MM.1S (cell line): ENCODE measurements around the gene CATSPERB.

Experiments used
- EZH2phosphoT487 ChIP-seq: fragments of 300-600 bp; sonication (generic); IDR thresholded peaks from 2 replicates; pipeline ENCODE4 v1.6.1; 2018; ENCODE audit warnings: antibody characterized with exemption, low read length
- TF ChIP-seq, protein P1 (sequence below): fragments of 300-600 bp; sonication (generic); IDR thresholded peaks from 2 replicates; pipeline ENCODE4 v1.5.1; 2016; ENCODE audit warnings: antibody characterized with exemption, low read length, mixed read lengths

GRCh38 chr14:91575469-91576208 is 156.2 kb downstream of the CATSPERB start:
- TF ChIP-seq, protein P1, sequence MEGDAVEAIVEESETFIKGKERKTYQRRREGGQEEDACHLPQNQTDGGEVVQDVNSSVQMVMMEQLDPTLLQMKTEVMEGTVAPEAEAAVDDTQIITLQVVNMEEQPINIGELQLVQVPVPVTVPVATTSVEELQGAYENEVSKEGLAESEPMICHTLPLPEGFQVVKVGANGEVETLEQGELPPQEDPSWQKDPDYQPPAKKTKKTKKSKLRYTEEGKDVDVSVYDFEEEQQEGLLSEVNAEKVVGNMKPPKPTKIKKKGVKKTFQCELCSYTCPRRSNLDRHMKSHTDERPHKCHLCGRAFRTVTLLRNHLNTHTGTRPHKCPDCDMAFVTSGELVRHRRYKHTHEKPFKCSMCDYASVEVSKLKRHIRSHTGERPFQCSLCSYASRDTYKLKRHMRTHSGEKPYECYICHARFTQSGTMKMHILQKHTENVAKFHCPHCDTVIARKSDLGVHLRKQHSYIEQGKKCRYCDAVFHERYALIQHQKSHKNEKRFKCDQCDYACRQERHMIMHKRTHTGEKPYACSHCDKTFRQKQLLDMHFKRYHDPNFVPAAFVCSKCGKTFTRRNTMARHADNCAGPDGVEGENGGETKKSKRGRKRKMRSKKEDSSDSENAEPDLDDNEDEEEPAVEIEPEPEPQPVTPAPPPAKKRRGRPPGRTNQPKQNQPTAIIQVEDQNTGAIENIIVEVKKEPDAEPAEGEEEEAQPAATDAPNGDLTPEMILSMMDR = no peak
- TF ChIP-seq EZH2phosphoT487 = no peak
